SKM-1 treated with dmso at 0.1 percent for 144 hours (cell line): ENCODE measurements around the gene CTAG1B.
"Not testable (repeated sequence)": the region's sequence is repeated elsewhere in the genome, so short reads cannot be mapped to it uniquely, and the experiment has no call there.

Source experiments
- DNase-seq: peaks from one replicate; lab custom pipeline; 2025; ENCODE audit not compliant: unreplicated experiment; lab: John Stamatoyannopoulos, UW

CTAG1B gene

GRCh38 chrX:154628960-154629359 is 9.9 kb upstream of the CTAG1B start:
- DNase-seq, result not testable (repeated sequence)

DNA sequence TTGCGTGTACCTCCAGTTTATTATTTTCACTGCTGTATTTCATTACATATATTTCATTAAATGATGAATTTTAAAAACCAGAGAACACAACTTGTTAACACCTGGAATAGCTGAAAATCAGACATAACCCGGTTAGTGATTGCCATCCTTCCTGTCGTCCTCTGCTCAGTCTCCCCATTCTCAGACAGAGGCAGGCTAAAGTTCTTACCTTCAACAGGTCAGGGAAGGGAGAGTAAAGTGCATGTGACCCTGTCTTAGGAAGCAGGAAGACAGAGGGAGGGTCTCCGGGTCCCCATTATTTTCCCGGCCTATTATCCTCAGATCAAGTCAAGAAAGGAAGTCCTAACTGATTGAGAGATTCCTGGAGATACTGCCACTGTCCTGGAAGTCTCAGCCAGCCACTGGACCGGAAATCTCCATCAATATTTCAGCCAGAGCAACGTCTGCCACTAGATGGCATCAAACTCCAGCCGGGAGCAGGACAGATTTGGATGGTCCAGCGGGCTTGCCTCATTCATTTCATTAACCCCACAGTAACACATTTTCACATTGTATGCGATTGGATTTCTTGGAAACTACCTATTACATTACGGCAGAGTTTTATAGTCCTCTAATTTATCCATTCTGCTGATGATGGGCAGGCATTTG is 1.8 kb upstream of the CTAG1B start:
- DNase-seq, result not testable (repeated sequence)

GRCh38 chrX:154613586-154613985 is 5.5 kb downstream of the CTAG1B start:
- not testable (repeated sequence) for DNase-seq

DNA sequence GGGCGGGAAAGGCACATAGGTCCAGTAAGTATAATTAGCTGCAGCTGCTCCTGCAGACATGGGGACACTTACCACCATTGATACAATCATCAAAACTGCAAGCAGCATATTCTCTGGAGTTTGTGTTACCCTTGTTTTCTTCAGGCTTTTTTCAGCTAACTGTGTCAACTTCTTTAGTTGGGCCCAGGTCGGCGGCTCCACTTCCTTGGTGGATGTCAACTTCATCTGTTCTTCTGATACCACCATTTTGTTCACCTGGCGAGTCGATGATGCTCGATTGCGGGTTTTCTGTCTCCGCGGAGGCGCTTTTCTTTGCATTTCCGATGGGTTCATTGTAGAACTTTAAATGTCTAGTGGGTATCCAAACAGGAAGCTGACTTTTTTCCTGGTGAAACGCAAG is 7.9 kb downstream of the CTAG1B start:
- DNase-seq, result not testable (repeated sequence)

GRCh38 chrX:154608823-154609222 is 10.3 kb downstream of the CTAG1B start:
- DNase-seq, result not testable (repeated sequence)

GRCh38 chrX:154607976-154608375 is 11.1 kb downstream of the CTAG1B start:
- not testable (repeated sequence) for DNase-seq

- no peak for DNase-seq
Measured at GRCh38 chrX:154607370-154607769, 11.7 kb downstream of the CTAG1B start.

DNA sequence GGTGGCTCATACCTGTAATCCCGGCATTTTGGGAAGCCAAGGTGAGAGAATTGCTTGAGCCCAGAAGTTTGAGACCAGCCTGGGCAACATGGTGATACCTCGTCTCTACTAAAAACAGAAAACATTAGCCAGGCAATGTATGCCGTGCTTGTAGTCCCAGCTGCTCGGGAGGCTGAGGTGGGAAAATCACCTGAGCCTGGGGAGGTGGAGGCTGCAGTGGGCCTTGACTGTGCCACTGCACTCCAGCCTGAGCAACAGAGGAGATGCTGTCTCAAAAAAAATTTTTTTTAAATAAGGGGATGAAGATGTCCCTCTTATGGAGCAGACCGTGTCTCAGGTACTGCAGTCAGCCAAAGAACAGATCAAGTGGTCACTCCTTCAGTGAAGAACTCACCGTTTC is 13.5 kb downstream of the CTAG1B start:
- no peak for DNase-seq

- no peak for DNase-seq
Measured at GRCh38 chrX:154603438-154604430, 15.3 kb downstream of the CTAG1B start.

DNA sequence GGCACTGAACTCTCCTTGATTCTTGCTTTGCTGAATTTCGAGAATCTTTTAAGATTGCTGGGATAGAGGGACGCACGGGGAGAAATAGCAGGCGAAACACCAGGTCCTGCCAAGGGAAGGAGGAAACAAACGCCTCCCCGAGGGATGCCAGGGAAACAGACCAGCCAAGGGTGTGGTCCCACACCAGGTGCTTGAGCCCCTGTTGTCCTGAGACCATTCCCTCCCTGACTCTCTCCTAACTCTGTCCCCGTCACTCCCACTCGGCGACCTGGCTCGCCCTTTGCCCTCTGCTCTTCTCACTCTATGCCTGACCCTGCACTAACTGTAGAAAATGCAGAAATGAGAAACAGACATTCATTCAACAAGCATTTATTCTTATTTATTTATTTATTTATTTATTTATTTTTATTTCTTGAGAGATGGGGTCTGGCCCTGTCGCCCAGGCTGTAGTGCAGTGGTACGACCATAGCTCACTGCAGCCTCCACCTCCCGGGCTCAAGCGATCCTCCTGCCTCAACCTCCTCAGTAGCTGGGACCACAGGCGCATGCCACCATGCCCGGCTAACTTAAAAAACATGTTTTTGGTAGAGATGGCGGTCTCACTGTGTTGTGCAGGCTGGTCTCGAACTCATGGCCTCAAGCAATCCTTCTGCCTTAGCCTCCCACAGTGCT is 16.2 kb downstream of the CTAG1B start:
- DNase-seq, result no peak

DNA sequence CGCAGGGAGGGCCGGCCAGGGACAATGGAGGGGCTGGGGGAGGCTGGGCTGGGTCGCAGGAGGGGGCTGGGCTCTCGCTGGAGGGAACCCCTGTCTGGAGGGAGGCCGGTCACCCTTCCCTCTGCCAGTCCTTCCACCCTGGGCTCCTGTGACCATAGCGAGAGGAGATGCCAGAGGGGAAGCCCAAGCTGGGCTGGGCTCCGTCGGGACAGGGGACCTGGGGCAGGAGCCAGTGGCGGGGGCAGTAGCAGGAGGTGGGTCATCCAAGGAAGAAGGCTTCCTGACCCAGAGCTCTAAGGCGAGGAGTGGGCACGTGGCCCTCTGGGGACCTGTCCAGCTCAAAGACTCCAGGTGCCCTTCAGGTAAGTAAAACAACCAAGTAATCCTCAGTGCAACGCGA is 16.9 kb downstream of the CTAG1B start:
- no peak for DNase-seq

DNA sequence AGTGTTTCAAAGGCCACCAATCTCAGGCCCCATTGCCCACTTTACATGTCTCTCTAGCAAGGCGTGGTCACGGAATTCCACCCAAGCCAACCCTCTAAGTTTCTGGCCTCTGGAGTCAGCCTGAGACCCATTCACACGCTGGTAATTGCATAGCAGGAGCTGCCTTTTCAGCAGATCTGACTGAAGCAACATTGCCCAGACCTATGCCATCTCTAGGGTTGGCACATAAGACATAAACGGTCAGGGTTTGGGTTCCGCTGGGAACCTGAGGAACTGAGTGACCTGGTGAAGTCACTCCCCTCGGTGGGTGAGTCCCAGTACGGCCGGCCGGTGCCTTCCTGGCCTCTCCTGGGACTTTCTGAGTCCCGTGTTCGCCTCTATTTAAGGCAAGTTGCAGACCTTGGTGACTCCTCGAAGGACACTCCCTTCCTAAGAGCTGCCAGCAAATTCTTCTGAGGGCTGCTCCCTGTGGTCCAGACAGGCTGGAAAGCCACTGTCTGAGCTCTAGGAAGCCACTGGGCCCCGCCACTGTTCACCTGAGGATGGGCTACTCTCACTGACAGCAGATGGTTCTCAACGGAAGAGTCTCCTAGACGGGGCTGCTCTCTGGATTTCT is 18.2 kb downstream of the CTAG1B start:
- DNase-seq, result no peak

- DNase-seq, result no peak
Measured at GRCh38 chrX:154599531-154599930, 19.6 kb downstream of the CTAG1B start.

DNA sequence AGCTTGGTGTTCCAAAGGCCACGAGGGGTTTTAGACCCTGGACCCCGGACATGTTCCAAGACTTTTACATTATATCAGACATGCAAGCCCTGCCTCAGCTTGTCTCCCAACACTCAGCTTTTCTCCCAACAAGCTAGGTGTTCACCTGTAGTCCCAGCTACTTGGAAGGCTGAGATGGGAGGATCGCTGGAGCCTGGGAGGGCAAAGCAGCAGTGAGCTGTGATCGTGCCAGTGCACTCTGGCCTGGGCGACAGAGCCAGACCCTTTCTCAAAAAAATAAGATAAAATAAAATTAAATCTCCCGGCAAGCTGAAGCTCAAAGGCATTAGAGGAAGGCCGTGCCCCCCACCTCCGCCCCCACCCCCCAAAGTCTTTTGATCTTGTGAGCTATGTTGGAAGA is 20.4 kb downstream of the CTAG1B start:
- no peak for DNase-seq

DNA sequence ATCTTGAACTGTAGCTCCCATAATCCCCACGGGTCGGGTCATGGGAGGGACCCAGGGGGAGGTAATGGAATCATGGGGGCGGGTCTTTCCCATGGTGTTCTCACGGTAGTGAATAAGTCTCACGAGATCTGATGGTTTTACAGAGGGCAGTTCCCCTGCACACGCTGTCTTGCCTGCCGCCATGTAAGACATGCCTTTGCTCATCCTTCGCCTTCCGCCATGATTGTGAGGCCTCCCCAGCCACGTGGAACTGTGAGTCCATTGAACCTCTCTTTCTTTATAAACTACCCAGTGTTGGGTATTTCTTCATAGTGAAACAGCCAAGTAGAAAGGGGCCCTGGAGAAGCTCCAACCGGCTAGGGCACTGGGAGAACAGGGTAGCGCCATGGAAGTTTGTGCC is 21.9 kb downstream of the CTAG1B start:
- DNase-seq, result no peak

GRCh38 chrX:154596290-154596929 is 22.7 kb downstream of the CTAG1B start:
- DNase-seq, result no peak

DNA sequence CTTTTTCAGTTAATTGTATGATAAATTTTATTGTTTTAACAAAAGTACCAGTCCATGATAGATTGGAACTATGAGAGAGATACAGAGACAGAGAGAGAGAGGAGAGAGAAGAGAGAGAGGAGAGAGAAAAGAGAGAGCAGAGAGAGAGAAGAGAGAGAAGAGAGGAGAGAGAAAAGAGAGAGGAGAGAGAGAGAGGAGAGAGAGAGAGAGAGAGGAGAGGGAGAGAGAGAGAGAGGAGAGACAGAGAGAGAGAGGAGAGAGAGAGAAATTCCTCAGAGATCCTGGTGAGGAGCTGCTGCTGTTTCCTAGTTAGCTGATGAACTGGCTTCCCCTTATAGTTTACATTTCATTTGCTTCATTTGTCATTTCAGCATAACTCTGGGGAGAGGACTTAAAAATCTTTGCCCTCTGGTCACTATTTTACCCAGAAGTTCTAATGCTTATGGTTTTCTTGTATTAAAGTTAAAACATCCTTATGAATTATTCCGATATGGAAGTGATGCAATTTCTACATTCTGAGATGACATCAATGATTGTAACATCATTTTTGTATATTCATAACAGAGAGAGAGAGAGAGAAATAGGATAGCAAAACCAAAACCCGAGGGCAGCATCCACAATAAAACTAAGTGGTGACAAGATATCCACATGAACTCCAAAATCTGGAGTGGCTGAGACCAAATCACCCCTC is 23.4 kb downstream of the CTAG1B start:
- DNase-seq, result no peak

GRCh38 chrX:154594491-154594890 is 24.6 kb downstream of the CTAG1B start:
- no peak for DNase-seq

- DNase-seq, result no peak
Measured at GRCh38 chrX:154593201-154593600, 25.9 kb downstream of the CTAG1B start.

DNA sequence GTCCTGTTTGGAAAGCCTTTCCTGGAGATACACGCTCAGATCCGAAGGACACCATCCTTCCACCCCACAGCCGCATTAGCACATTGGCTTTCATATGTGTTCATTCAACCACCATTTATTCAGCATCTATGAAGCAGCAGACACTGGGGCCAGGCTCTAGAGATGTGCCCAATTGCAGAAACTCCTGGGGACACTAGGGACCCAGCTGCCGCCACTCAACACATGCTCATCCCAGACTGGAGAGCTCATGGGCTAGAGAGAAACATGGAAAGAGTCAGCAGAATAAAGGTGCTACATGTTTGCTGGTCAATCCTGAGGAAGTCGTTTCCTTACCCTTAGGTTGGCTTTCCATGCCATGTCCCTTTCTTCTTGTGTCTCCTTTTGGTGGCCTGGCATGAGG is 26.6 kb downstream of the CTAG1B start:
- DNase-seq, result no peak
